GM19395 (cell line): ENCODE data around the gene PITPNC1.
"Not testable (repeated sequence)": the region's sequence is repeated elsewhere in the genome, so short reads cannot be mapped to it uniquely, and the experiment has no call there.

ENCODE experiments used
- ATAC-seq: cut with Tn5 transposase; IDR thresholded peaks from one replicate; pipeline ENCODE4 v1.9.1; 2021; ENCODE audit warnings: mild to moderate bottlenecking, moderate library complexity; ENCODE audit not compliant: unreplicated experiment

PITPNC1 gene

GRCh38 chr17:67452681-67453554 lies 75.8 kb downstream of the PITPNC1 start:
- ATAC-seq = peak; percentile 58

GRCh38 chr17:67456103-67456502 lies 79.0 kb downstream of the PITPNC1 start:
- ATAC-seq = no peak

GRCh38 chr17:67456889-67457288 lies 79.8 kb downstream of the PITPNC1 start:
- no peak for ATAC-seq

- ATAC-seq = no peak
These were observed 81.1 kb downstream of the PITPNC1 start for GRCh38 chr17:67458203-67458602.

GRCh38 chr17:67459985-67460384 lies 82.9 kb downstream of the PITPNC1 start:
- ATAC-seq = no peak

GRCh38 chr17:67461228-67461780 lies 84.2 kb downstream of the PITPNC1 start:
- no peak for ATAC-seq

GRCh38 chr17:67461876-67462275 lies 84.8 kb downstream of the PITPNC1 start:
- no peak for ATAC-seq

GRCh38 chr17:67466251-67466796 lies 89.2 kb downstream of the PITPNC1 start:
- ATAC-seq = no peak

- no peak for ATAC-seq
These were observed 90.7 kb downstream of the PITPNC1 start for GRCh38 chr17:67467500-67468455.

- no peak for ATAC-seq
These were observed 92.3 kb downstream of the PITPNC1 start for GRCh38 chr17:67469208-67469980.

GRCh38 chr17:67470163-67470562 lies 93.1 kb downstream of the PITPNC1 start:
- ATAC-seq = no peak

- no peak for ATAC-seq
These were observed 94.0 kb downstream of the PITPNC1 start for GRCh38 chr17:67471118-67471517.

GRCh38 chr17:67472606-67473005 lies 95.5 kb downstream of the PITPNC1 start:
- ATAC-seq = not testable (repeated sequence)

- ATAC-seq = no peak
These were observed 97.1 kb downstream of the PITPNC1 start for GRCh38 chr17:67474081-67474661.

GRCh38 chr17:67475161-67475937 lies 98.3 kb downstream of the PITPNC1 start:
- ATAC-seq = no peak

- ATAC-seq = no peak
These were observed 99.8 kb downstream of the PITPNC1 start for GRCh38 chr17:67476787-67477335.

- ATAC-seq = no peak
These were observed 100.6 kb downstream of the PITPNC1 start for GRCh38 chr17:67477687-67478086.

- no peak for ATAC-seq
These were observed 101.4 kb downstream of the PITPNC1 start for GRCh38 chr17:67478401-67479041.
